Lung (tissue), 12 donors: ENCODE data around the gene SLC12A8. TPM values are rescaled to one million over a fixed set of nuclear protein-coding genes. Genes with fewer than 3 reads are reported as not detected.

Source experiments
- ATAC-seq: fragments of 200-7000 bp; cut with Tn5 transposase; one replicate; pipeline ENCODE4 v1.9.1; 2020; ENCODE audit warnings: moderate number of reproducible peaks; ENCODE audit not compliant: insufficient read depth, low FRiP score
- DNase-seq, 3 donors: peaks; one replicate each; pipeline ENCODE4 v3.0.0-alpha.2; 2013 to 2017
- H3K27ac ChIP-seq, 2 donors: one replicate each; pipeline ENCODE4 v1.5.1; 2013; ENCODE audit warnings: mild to moderate bottlenecking in 2 of 2, moderate library complexity in 2 of 2, control low read depth in 1 of 2, inconsistent platforms in 1 of 2, low read depth in 1 of 2, low read length in 1 of 2
- H3K27me3 ChIP-seq, 3 donors: one replicate each; pipeline ENCODE4 v1.5.1; 2013; ENCODE audit warnings: low read length in 2 of 3; ENCODE audit not compliant: control insufficient read depth in 3 of 3, insufficient read depth in 3 of 3
- H3K36me3 ChIP-seq, 4 donors: one replicate each; pipeline ENCODE4 v1.5.1; 2013; ENCODE audit warnings: low read length in 4 of 4, mild to moderate bottlenecking in 1 of 4, moderate library complexity in 1 of 4; ENCODE audit not compliant: control insufficient read depth in 4 of 4, insufficient read depth in 4 of 4
- H3K4me1 ChIP-seq, 5 donors: one replicate each; pipeline ENCODE4 v1.5.1; 2013; ENCODE audit warnings: low read length in 5 of 5, mild to moderate bottlenecking in 2 of 5, moderate library complexity in 1 of 5; ENCODE audit not compliant: control insufficient read depth in 5 of 5, insufficient read depth in 5 of 5
- H3K4me3 ChIP-seq: one replicate; pipeline ENCODE4 v1.5.1; 2013; ENCODE audit warnings: mild to moderate bottlenecking, control low read depth, moderate library complexity
- H3K9ac ChIP-seq, 2 donors: one replicate each; pipeline ENCODE4 v1.5.1; 2013; ENCODE audit warnings: low read length in 2 of 2, control low read depth in 1 of 2; ENCODE audit not compliant: insufficient read depth in 1 of 2
- H3K9me3 ChIP-seq, 4 donors: one replicate each; pipeline ENCODE4 v1.5.1; 2013; ENCODE audit warnings: low read length in 3 of 4, mild to moderate bottlenecking in 1 of 4, moderate library complexity in 1 of 4; ENCODE audit not compliant: control insufficient read depth in 4 of 4, insufficient read depth in 3 of 4
- CTCF ChIP-seq: IDR thresholded peaks from 2 replicates; pipeline ENCODE4 v1.5.1; 2012; ENCODE audit warnings: mild to moderate bottlenecking; ENCODE audit errors: control extremely low read depth, extremely low read depth
- WGBS, 2 donors: extraction: QIAGEN DNeasy Blood & Tissue Kit; methylation state at CpG; one replicate each; pipeline ENCODE4 v1.1.7; 2013; 5-methylcytosine and 5-hydroxymethylcytosine counted together
- polyA plus RNA-seq, 2 donors: library from polyadenylated mRNA; stranded (reverse); fragments of 200-250 nt; gene quantifications; one replicate each; pipeline ENCODE4 v1.2.1, GENCODE V29; 2013
- total RNA-seq, 2 donors: library from RNA; depleted of rRNA in 1 of 2; stranded (reverse); fragments of >200 nt in 1 of 2; gene quantifications; one replicate each; pipeline ENCODE4 v1.2.1, GENCODE V29; 2014 to 2021
- donor health status: control.
- donor health status: control.
- donor health status: Bipolar disorder and iron deficiency.
- donor health status: healthy.
- donor health status: DM: yes; HTN: yes; CAD: no.

The SLC12A8 gene
- total and polyA plus RNA-seq, 4 donors: 3.1 to 9.8 (median 5.8) TPM

DNA sequence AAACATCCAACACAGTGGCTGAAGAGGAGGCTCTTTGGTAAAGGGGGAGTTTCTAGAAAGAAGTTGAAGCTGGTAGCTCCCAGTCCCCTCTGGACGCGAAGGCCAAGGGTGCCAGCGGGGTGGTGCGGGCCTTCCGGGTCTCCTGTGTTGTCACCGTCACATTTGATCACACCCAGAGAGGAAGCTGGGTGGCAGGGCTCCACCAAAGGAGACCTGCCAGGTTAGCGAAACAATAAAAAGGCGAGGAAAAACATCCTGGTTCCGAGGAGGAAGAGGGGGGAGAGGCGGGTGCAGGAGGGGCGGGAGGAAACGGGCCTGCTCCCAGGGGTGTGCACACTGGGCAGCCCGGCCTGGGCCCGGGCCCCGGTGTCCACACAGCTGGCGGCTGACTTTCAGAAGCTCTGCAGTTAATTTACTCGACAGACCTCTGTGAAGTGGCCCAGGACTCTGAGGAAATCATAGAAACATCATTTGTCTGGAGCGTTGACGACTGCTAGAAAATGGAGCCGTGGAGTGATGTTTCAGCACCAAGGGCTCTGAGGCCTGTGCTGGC is 168.9 kb downstream of the SLC12A8 start:
- Histone ChIP-seq H3K36me3 (peaks cover 0 to 2% (median under 1%) of the 10 kb centered on the region in 4 donors), H3K4me3 (no peak overlapping the region), H3K9me3 (no peaks in the 10 kb centered on the region), H3K27ac (peak overlapping the region; percentile 78 to 99), H3K9ac (peak overlapping the region in 1 of 2 donors; percentile 57), H3K4me1 (peaks cover 24 to 59% (median 42%) of the 10 kb centered on the region in 5 donors), H3K27me3 (no peaks in the 10 kb centered on the region)
- DNase-seq (peak in 2 of 3 donors; percentile 41 to 45), ATAC-seq (no peak)
- no peak for TF ChIP-seq CTCF
- 48 to 73% methylated on average over 20 of the region's 20 CpGs for WGBS, 2 donors

DNA sequence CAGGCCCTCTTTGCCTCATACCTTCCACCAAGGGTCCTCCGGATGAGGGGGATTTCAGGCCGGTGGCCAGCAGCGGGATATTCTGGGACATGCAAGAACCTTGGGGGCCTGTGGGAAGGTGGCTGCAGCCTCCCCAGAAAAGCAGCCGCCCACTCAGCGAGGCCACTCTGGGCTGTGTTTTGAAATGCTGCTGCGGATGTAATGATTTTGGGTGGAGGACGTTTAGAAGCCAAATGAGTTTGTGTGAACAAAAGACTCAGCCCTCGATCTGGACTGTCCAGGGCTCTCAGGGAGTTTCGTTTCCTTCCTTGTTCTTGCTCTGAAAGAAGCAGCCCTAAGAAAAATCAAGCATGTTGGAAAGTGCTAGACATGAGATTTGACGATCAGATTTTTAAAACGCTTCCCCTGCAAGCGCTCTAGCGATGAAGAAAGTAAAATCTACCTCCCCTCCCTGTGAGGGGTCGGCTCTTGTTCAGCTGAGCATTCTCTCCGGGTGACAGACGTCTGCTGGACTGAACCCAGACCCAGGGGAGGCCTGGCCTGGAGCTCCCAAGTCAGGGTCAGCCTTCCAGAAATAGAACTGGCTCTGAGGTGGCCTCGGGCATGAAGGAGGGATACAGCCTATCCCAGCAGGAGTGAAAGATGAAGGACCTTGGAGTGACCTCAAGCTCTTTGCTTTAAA is 169.7 kb downstream of the SLC12A8 start:
- Histone ChIP-seq H3K27ac (peak overlapping the region; percentile 86 to 99), H3K4me1 (peaks cover 24 to 57% (median 46%) of the 10 kb centered on the region in 5 donors), H3K36me3 (peaks cover 0 to 2% (median 0%) of the 10 kb centered on the region in 4 donors), H3K9ac (peak overlapping the region in 1 of 2 donors; percentile 57), H3K9me3 (no peaks in the 10 kb centered on the region), H3K4me3 (no peak overlapping the region), H3K27me3 (no peaks in the 10 kb centered on the region)
- no peak for TF ChIP-seq CTCF
- 57 to 62% methylated on average over 17 of the region's 17 CpGs for WGBS, 2 donors
- DNase-seq: peak; percentile 46 to 82 (median 74)
- peak; percentile 24 for ATAC-seq

DNA sequence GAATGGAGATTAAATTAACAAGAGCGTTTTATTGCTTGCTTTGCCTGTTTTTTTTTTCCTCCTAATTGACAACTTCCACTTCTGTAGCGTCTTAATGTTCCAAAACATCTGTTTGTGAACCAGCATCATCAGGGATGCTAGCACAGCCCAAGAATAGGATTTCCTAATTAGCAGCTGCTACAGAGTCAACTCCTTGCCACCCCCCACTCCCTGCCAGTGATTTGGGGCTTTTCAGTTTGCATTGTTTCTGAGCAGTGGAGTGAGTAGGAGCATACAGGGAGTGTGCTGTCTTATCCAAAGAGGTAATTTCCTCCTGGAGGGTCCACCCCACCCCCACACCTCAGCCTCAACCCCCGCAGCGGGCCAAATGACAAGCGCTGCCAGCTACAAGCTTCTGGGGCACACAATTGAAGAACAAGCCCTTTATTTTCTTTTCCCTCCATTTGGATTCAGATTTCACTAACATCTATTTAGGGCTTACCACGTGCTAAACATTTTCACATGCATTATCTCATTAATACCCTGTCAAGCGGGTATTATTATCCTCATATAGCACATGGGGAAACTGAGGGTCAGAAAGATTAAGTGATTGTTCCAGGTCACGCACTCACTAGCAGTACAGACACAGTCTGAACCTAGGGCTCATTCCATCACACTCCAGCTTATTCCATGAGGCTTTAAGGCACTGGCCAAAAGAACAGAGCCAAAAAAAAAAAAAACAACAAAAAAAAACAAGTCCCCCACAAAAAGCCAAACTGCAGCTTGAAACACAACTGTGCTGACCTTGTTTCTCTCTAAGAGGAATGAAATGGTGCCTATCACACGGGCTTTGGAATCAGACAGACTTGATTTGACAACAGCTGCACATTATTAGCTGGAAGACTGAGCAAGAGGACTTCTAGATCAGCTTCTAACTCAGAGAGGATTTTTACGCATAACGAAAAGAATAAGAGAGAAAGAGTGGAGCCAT is 173.1 kb downstream of the SLC12A8 start:
- no peaks in the 10 kb centered on the region for H3K36me3 ChIP-seq
- peaks cover 13 to 45% (median 33%) of the 10 kb centered on the region in 5 donors for H3K4me1 ChIP-seq
- TF ChIP-seq CTCF: no peak
- H3K4me3 ChIP-seq: no peak overlapping the region
- H3K27ac ChIP-seq: peak overlapping the region; percentile 41 to 54
- peak overlapping the region in 1 of 2 donors; percentile 79 for H3K9ac ChIP-seq
- no peak for ATAC-seq
- WGBS, 2 donors: 59 to 73% methylated on average over 11 of the region's 11 CpGs
- H3K27me3 ChIP-seq: no peaks in the 10 kb centered on the region
- peak; percentile 33 to 85 (median 83) for DNase-seq
- H3K9me3 ChIP-seq: no peaks in the 10 kb centered on the region
